NCI-H526 treated with DMSO at 0.1 percent for 48 hours (cell line): ENCODE data around the gene MGME1.
A peak's percentile ranks its signal among the peaks of the same experiment; 100 is the strongest.

ENCODE experiments used
- DNase-seq: peaks from one replicate; lab custom pipeline; 2025; lab: John Stamatoyannopoulos, UW

The MGME1 gene

GRCh38 chr20:17968366-17969277, at the start of gene MGME1, which contains the start of gene SNX5:
Gene MGME1, plus strand, starts transcription at chr20:17969018. Its CDS starts 842 bp downstream, at chr20:17969860.
Gene SNX5, minus strand, starts transcription at chr20:17968794. Its CDS starts 369 bp downstream, at chr20:17968425.
- peak; percentile 99 for DNase-seq

GRCh38 chr20:17919149-17919548, 49.7 kb upstream of the MGME1 start:
- DNase-seq, result no peak

- DNase-seq, result no peak
Observed at GRCh38 chr20:17921774-17922173, 47.0 kb upstream of the MGME1 start.

- DNase-seq, result no peak
Observed at GRCh38 chr20:17925141-17925939, 43.5 kb upstream of the MGME1 start.

- no peak for DNase-seq
Observed at GRCh38 chr20:17925940-17926300, 42.9 kb upstream of the MGME1 start.

- DNase-seq, result no peak
Observed at GRCh38 chr20:17928211-17928611, 40.6 kb upstream of the MGME1 start.

- no peak for DNase-seq
Observed at GRCh38 chr20:17928633-17929311, 40.0 kb upstream of the MGME1 start.

- no peak for DNase-seq
Observed at GRCh38 chr20:17931513-17931912, 37.3 kb upstream of the MGME1 start.

- no peak for DNase-seq
Observed at GRCh38 chr20:17932396-17932795, 36.4 kb upstream of the MGME1 start.

- DNase-seq, result no peak
Observed at GRCh38 chr20:17933121-17933520, 35.7 kb upstream of the MGME1 start.

- DNase-seq, result no peak
Observed at GRCh38 chr20:17933711-17934110, 35.1 kb upstream of the MGME1 start.

GRCh38 chr20:17934141-17934862, 34.5 kb upstream of the MGME1 start:
- no peak for DNase-seq

GRCh38 chr20:17935186-17935585, 33.6 kb upstream of the MGME1 start:
- DNase-seq, result no peak

GRCh38 chr20:17935761-17936160, 33.1 kb upstream of the MGME1 start:
- no peak for DNase-seq

- DNase-seq, result no peak
Observed at GRCh38 chr20:17936286-17936760, 32.5 kb upstream of the MGME1 start.

GRCh38 chr20:17936761-17937732, 31.8 kb upstream of the MGME1 start:
- no peak for DNase-seq

- peak; percentile 44 for DNase-seq
Observed at GRCh38 chr20:17938871-17939619, 29.8 kb upstream of the MGME1 start.

- DNase-seq, result no peak
Observed at GRCh38 chr20:17939622-17940223, 29.1 kb upstream of the MGME1 start.
